GM18867 (cell line): ENCODE measurements around the gene ZNF778.

Experiments used
- ATAC-seq: cut with Tn5 transposase; IDR thresholded peaks from one replicate; pipeline ENCODE4 v1.9.1; 2021; ENCODE audit warnings: mild to moderate bottlenecking, moderate library complexity; ENCODE audit not compliant: unreplicated experiment

ZNF778 gene

DNA sequence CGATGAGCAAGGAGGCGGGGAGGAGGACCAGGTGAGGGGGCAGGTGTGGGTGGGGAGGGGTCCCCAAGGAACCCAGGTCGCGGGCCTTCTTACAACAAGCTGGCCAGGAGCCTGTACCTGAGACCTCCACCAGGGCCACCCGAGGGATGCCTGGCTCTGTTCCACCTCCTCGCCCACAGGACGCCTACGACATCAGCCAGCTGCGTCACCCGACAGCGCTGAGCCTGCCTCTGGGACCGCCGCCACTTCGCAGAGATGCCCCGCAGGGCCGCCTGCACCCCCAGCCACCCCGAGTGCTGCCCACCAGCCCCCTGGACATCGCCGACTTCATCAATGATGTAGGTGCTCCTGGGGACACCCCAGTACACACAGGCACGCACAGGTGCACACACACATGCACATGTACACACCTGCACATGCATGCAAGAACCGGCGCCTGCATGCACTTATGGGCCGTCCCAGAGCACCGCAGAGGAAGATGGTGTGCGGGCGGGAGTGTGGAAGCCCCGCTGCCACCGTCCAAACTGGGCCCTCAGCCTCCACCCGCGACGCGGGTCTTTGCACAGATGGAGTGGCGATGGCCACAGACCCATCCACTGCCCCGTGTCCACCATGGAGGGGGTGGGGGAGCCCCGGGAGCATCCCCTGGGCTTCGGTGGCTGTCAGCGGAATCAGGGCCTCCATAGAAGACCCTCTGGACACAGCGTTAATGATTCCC is 23.8 kb upstream of the ZNF778 start:
- ATAC-seq = no peak

DNA sequence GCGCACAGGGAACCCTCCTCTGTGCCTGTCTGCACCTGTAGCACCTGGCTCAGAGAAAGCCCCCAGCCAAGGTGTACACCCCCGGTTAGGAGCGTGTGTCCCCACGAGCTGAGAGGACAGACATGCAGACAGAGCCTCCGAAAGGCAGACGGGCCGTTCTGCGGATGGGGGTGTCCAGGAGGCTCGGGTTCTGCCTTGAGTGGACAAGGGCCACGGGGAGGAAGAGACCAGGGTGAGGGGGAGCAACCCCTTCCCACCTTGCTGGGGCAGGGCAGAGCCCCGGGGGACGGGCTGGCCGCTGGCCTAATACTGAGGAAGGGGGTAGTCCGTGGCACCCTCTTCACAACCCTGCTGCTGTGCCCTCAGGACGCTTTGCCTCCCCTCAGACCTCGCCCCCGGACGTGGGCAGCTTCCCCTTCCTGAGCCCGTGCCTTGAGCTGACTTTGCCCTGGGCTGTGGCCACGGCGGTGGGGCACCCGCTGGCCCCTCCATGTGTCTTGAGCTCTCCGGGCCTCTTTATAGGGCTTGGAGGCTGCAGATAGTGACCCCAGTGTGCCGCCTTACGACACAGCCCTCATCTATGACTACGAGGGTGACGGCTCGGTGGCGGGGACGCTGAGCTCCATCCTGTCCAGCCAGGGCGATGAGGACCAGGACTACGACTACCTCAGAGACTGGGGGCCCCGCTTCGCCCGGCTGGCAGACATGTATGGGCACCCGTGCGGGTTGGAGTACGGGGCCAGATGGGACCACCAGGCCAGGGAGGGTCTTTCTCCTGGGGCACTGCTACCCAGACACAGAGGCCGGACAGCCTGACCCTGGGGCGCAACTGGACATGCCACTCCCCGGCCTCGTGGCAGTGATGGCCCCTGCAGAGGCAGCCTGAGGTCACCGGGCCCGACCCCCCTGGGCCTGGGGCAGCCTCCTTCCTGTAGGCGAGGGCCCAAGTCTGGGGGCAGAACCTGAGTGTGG is 22.9 kb upstream of the ZNF778 start:
- ATAC-seq = no peak

DNA sequence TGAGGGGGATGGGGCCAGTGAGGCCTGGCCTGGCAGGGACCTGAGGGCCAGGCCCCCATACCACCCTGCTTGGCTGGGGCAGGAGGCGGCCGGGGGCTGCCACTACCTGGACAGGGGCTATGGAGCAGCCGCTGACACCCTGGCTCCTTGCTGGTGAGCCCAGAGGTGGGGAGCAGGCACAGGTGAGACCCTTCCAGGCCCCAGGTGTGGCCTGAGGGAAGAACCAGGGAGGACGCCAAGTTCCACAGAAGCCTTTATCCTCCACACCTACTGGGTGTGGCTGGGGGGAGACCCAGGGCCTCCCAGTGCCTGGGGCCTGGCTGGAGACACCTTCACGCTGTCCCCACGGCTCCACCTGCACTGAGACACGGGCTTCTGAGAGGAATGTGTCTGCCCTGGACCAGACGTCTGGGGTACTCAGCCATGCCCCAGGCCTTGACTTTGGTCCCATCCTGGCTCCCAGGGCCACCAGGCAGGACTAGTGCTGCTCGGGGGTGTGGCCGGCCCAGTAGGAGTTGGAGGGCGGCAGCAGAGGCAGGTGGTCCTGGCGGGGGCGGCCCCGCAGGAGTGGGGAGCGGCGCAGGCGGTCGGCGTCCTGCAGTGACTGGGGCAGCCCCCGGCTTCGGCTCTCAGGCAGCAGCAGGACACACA is 21.9 kb upstream of the ZNF778 start:
- ATAC-seq = no peak

DNA sequence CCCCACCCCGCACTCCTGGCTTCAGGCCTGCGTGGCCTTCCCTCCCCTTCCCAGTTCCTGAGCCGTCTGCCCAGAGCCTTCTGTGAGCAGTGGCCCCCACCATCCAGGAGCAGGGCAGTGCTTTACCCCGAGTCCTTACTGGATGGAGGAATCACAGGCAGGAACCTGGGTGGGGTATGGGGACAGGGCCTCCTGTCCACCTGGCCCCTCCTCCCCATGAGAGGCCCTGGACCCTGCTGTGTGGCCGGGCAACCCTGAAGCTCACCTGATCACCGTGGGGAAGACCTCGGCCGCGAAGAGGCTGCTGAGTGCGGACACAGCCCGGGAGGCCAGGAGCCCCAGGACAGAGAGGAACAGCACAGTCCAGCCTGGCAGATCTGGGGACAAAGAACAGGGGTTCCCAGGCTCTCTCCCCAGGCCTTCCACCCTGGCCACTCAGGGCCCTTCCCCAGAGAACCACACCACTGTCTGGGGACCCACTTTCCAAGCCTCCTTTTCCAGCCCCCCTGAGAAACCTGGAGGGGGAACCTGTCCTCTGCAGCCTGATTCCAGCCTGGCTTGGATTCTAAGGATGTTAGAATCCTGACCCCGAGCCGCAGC is 20.4 kb upstream of the ZNF778 start:
- ATAC-seq = no peak

DNA sequence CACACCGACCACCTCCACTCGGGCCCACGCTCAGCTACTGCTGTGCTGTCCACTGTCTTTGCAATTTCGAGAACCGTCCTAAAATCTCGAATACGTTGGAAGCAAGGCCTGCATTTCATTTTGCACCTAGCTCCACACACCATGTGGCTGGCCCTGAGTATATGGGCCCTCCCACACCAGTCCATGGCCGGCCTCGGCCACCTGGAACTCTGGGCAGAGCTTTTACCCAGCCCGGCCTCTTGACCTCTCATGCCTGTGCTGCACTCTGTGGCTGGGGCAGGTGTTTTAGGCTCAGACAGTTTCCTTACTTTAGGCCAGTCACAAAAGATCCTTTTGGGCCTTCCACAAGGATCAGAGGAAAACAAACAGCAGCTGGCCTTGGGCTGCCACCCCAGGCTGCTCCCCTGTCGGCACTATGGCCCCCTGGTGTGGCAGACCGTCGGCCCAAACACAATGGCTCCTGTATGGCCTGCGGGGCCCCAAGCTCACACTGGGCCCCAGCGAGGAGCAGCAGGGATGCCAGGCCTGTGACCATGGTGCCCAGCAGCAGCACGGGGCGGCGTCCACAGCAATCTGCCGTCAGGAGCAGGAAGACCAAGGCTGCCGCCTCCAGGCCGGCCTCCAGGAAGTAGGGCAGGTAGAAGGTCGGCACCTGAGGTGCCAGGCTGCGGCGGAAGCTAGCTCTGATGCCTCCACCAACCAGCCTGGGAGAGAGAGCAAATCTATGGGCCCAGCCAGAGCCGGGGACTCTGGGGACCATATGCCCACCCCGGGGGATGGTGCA is 19.7 kb upstream of the ZNF778 start:
- no peak for ATAC-seq

DNA sequence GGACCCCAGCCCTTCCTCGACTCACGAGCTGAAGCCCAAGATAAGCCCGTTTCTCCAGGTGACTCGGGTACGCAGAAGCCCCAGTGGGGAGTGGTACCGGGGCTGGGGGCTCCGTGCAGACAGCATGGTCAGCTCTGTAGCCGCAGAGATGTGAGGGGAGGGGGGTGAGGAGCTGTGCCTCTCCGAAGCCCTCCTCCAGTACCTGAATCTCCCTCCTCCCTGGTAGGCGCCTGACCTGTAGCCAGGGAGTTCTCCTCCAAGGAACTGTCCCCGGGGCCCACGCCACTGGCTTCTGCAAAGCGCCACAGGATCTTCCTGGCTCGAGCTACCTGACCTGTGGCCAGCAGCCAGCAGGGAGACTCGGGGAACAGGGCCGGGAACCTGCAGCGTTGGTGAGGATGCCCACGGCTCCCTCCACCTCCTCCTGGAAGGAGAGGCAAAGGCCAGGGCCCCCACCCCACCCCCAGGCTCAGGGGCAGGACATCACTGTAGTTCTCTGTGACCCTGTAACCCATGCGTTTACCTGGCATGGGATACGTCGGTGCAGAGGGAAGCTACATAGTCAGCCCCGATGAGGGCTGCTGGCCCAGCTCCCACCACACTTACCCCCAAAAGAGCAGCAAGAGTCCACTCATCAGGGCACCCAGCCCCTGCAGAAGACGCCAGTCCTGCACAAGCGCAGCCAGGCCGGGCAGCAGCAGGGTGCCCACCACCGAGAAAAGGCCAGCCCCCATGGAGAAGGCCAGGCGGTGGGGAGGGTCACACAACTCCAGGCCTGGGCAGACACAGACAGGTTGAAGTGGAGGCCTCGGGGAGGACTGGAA is 18.9 kb upstream of the ZNF778 start:
- no peak for ATAC-seq

DNA sequence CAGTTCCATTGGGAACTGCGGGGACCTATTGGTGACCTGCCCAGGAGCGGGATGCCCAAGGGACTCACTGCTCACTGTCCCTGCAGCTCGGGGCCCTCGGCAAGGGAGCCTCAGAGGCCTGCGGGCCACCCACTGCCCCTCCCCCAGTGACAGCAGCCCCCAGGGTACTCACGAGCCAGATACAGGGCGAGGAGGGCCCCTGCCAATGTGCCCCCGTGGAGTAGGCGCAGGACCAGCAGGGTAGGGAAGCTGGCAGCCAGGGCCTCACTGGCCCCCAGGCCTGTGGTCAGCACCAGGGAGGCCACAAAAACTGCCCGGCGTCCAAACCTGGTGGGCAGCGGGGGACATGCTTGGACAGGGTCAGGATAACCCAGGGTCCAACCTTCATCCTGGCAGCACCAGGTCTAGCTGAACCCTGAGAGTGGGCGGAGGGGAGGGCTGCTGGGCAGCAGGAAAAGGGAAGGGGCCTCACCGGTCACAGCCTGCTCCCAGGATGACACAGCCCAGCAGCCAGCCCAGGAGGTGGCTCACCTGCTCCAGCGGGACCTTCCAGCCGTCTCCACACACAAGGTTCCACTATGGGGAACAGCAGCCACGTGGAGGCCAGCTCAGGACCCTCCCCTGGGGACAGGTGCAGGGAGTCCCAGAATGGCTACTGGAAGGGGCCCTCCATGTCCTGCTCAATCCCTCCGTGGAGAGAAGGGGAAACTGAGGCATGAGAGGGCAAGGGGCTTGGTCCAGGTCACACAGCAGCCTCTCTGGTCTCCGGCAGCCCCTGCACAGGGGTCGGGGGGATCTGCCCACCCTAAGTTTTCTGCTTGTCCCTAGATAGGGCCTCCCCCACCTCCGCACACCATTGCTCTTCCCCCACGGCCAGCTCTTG is 18.0 kb upstream of the ZNF778 start:
- no peak for ATAC-seq

DNA sequence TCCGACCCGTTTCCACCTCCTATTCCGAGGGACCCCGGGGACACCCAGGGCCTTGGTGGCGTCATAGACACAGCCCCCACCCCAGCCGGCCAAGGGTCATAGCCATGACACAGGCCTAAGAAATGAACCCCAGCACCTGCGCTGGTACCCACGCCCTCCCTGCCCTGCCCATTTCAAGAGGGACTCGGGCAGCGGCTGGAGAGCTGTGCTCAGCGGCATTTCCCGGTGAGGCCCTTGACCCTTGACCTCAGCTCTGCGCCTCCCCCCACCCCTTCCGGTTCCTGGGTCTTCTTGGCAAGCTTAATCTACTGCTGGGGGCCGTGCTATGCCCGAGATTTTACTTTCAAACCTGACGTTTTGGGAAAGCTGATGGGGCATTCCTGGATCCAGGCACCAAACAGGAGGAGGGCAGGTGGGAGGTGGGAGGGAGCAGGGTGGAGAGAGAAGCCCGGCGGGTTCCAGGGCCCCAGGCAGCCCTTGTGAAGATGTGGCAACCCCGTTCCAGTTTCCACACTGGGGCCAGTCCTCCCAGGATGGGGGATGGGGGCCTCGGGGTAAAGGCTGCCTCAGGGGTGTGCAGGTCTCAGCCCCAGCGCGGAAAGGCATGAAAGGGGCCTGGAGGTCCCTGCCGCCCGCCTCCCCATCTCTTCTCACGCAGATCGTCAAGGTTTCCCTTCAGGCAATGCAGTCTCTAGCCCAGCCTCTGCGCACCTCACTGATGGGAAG is 17.2 kb upstream of the ZNF778 start, which contains the start of gene SLC22A31:
SLC22A31 (minus strand) TSS at position 414 of the 726 bp plus-strand sequence; CDS start at position 378, 36 bp downstream.
- ATAC-seq = no peak

DNA sequence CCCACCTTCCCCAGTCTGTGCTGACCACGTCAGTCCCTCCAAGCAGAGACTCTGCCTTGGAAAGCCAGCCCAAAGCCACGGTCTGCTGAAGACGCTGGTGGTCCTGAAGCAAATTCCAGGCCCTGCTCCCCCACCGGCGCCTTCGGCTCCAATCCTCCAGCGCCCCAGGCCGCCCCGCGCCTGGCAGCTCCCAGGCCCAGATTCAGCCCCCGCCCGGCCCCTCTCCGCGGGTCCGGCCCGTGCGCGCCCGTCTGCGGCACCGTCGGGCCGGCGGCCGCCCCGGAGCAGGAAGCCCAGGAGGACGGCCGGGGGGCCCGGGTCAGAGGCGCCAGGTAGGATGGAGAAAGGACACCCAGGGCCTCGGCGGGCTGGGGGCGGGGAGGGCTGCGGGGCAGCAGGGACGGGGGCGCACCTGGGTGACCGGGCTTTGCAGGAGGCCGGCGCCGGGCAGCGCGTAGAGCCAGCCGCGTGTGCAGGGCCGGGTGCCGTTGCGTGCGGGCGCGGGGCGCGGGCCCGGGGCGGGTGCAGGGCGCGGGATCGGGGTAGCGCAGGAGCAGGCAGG is 16.6 kb upstream of the ZNF778 start:
- no peak for ATAC-seq

DNA sequence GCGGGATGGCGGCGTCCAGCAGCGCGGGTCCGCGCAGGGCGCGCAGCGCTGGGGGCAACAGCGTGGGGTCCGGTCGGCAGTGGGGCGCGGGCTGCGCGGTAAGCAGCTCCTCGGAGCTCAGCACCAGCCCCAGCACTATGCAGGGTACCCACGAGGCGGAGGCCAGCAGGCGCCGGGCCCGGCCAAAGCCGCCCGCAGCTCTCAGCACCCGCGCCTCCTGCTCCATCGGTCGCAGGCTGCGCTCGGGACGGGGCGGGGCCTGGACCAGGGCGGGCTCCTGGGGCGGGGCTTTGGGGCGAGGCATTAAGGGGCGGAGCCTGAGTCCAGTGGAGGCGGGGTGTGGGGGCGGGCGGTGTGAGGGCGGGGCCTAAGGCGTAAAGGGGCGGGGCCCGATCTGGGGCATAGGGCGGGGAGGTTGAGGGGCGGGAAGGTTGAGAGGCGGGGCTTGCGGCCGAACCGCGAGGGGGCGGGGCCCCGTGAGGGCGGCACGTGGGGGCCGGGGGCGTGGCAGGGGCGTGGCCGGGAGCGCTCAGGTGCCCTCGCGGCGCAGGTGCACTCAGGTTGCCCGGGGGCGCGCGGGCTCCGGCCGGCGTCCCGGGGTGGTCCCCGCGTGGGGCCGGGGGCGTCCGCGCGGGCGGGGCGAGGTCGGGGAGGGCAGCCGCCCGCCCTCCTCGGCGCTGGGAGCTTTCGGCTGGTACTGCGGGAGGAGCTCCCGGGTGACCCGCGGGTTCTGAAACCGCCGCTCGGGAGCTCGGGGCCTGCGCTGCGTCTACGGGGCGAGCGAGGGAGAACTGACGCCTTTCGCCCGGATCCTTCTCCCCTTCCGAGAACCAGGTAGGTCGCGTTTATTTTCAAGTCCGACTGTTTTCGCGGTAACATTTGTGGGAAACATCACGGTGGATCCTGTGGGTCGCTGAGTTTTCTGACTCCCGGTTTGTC is 15.8 kb upstream of the ZNF778 start:
- ATAC-seq = no peak

DNA sequence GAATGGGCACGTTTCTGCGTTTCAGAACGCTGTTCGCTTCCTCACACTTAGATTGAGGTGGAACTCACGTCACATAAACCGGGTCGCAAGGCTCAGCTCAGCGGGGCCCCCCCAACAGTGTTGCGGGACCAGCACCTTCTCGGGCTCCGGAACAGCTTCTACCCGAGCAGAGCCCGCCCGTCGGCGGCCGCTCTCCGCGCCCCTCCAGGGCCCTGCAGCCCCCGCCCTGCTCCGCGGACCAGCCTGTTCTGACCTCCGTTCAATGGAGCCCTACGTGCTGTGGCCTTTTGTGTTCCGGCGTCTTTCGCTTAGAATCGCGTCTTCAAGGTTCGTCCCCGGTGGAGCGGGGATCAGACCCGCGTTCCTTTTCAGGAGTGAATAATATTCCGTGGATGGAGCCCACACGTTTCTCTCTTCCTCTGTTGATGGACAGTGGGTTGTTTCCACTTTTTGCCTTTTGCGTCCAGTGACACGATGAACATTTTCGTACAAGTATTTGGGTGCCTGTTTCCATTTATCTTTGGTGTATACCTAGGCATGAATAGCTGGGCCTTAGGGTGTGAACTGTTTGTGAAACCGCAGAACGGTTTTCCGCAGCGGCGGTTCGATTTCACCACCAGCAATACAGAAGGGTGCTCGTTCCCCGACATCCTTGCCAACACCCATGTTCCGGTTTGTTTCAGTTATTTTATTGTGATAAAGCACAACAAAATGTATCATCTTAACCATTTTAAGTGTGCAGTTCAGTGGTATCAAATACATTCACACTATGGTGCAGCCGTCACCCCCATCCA is 14.9 kb upstream of the ZNF778 start:
- ATAC-seq = no peak

DNA sequence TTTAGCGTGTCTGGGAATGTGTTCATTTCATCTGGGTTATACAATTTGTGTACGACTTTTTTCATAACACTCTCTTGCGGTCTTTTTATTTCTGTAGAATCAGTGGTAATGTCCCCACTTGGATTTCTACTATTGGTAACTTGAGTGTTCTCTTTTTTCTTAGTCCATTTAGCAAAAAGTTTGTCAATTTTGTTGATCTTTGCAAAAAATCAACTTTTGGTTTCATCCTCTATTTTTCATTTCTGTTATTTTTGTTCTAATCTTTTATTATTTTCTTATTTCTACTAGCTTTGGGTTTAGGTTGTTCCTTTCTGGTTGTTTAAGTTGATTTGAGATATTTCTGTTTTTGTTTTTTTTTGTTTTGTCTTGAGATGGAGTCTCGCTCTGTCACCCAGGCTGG is 9.5 kb upstream of the ZNF778 start:
- no peak for ATAC-seq

DNA sequence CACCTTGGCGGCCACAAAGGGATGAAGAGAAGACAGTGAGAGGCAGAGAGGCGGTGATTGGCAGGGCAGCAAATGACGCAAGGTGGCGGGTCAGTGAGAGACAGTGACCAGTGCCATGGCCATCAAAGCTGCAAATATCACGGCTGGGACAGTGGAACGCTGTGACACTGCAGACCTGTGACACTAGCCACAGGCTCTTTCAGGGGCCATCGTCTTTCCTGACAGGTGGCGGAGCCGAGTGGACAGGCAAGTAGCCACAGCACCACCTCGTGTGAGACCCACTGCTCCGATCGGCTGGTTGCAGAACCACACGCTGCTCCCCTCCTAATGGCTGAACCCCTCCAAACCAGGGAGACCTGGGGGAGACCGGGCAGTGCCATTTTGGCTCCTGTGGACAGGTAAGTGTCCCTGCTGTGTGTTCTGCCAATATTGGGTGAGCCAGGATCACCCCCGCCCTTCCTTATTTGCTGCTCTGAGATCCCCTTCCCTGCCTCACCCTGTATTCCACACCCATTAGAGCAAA is 7.9 kb upstream of the ZNF778 start:
- ATAC-seq = no peak

DNA sequence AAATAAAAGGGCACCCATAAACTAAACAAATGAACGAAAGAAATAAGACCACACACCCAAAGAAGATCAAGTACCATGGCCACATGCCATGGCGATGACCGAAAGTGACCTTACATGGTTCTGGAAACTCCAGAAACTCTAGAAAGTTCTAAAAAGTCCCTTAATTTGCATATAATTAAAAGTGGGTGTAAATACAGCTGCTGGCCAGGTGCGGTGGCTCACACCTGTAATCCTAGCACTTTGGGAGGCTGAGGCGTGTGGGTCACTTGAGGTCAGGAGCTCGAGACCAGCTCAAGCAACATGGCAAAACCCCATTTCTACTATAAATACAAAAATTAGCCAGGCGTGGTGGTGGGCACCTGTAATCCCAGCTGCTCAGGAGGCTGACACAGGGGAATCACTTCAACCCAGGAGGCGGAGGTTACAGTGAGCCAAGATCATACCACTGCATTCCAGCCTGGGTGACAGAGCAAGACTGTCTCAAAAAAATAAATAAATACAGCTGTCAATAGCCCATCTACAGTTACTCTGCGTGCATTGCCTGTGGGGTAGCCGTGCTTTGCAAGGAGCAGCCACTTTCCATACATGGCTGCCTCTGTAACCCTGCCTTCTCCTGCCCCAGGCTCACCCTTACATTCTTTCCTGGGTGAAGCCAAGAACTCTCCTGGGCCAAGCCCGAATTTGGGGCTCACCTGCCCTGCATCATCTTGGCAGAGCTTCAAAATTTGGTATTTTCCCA is 7.2 kb upstream of the ZNF778 start:
- no peak for ATAC-seq
